GM15510 (cell line): ENCODE results near the gene HAUS6.

Source experiments
- POLR2A ChIP-seq: IDR thresholded peaks from 3 replicates; pipeline ENCODE4 v1.6.1; 2011; ENCODE audit warnings: borderline replicate concordance; ENCODE audit not compliant: insufficient read length; ENCODE audit errors: extremely low read depth

HAUS6 gene

GRCh38 chr9:19023078-19023477 is 79.6 kb downstream of the HAUS6 start:
- TF ChIP-seq POLR2A, result no peak

DNA sequence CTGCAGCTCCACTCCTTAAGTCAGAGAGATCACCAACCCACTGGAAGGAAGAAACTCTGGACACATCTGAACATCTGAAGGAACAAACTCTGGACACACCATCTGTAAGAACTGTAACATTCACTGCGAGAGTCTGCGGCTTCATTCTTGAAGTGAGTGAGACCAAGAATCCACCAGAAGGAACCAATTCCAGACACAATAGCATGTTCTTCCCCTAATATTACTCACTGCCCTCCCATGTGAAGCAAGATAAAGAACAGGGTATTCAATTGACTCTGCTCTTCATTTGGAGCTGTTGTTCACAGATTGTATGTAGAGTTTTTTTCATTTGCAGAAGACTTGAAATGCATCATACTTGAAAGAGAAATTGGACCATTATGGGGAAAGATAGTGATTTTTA is 80.5 kb downstream of the HAUS6 start:
- no peak for TF ChIP-seq POLR2A

- no peak for TF ChIP-seq POLR2A
Measured at GRCh38 chr9:19020886-19021455, 81.7 kb downstream of the HAUS6 start.

GRCh38 chr9:19018201-19018600 is 84.5 kb downstream of the HAUS6 start:
- TF ChIP-seq POLR2A, result no peak

DNA sequence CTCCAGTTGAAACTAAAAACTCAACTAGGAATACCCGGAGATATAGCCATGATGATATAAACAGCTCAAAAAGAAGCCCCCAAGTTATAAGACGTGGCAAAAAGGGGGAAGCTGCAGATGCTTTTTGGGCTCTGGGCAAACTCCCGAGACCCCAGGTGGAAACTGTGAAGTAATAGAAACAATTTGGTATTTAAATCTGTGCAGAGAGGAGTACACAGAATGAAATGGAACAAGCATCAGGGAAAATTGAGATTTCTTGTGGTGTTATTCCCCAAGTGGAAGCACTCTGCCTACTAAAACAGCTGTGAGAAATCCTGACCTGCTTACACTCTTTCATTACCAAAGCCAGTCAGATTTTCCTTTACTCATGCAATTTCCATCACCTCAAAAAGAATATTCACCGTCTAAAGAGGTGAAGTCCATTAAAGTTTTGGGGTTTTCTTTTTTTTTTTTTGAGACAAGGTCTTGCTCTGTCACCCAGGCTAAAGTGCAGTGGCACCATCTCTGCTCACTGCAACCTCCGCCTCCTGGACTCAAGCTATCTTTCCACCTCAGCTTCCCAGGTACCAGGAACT is 93.2 kb downstream of the HAUS6 start:
- TF ChIP-seq POLR2A, result no peak
